CD14-positive monocyte (primary cell): ENCODE measurements around the gene MYO16. TPM values are rescaled to one million over a fixed set of nuclear protein-coding genes. Genes with fewer than 3 reads are reported as not detected.

ENCODE experiments used
- DNase-seq, 3 donors: peaks; one replicate each; pipeline ENCODE4 v3.0.0-alpha.2; 2011 to 2022
- H2AFZ ChIP-seq: 2 replicates; pipeline ENCODE4 v1.6.0; 2012; ENCODE audit warnings: mild to moderate bottlenecking, low read depth, low read length, inconsistent platforms; ENCODE audit not compliant: insufficient read depth, poor library complexity, severe bottlenecking
- H3K27ac ChIP-seq, 2 donors: 1 replicate in 1 of 2; 2 replicates in 1 of 2; pipeline ENCODE4 v1.5.1; 2012 to 2013; ENCODE audit warnings: low read length in 2 of 2, control low read depth in 1 of 2, inconsistent platforms in 1 of 2, low read depth in 1 of 2, mild to moderate bottlenecking in 1 of 2
- H3K27me3 ChIP-seq, 2 donors: one replicate each; pipeline versions ENCODE4 v1.6.0 to v1.6.1; 2011 to 2013; ENCODE audit warnings: low read length in 2 of 2; ENCODE audit not compliant: control insufficient read depth in 2 of 2, insufficient read depth in 2 of 2
- H3K36me3 ChIP-seq, 2 donors: replicated peaks in 1 of 2; 1 replicate in 1 of 2; 2 replicates in 1 of 2; pipeline versions ENCODE4 v1.5.1 to v1.6.1; 2012 to 2013; ENCODE audit warnings: low read length in 2 of 2, control low read depth in 1 of 2, inconsistent platforms in 1 of 2, mild to moderate bottlenecking in 1 of 2; ENCODE audit not compliant: insufficient read depth in 2 of 2, control insufficient read depth in 1 of 2
- H3K4me1 ChIP-seq, 2 donors: 1 replicate in 1 of 2; 2 replicates in 1 of 2; pipeline versions ENCODE4 v1.5.1 to v1.6.1; 2012 to 2013; ENCODE audit warnings: low read length in 2 of 2, control low read depth in 1 of 2, inconsistent platforms in 1 of 2, mild to moderate bottlenecking in 1 of 2, moderate library complexity in 1 of 2; ENCODE audit not compliant: insufficient read depth in 2 of 2, control insufficient read depth in 1 of 2
- H3K4me2 ChIP-seq: replicated peaks from 2 replicates; pipeline ENCODE3; 2012; ENCODE audit warnings: low read length, moderate library complexity, mild to moderate bottlenecking; ENCODE audit not compliant: poor library complexity, severe bottlenecking; ENCODE audit errors: extremely low read depth
- H3K4me3 ChIP-seq, 3 experiments: fragments of 200-600 bp in 1 of 3; sonication (generic) in 1 of 3; replicated peaks in 1 of 3; 1 replicate in 2 of 3; 2 replicates in 1 of 3; pipeline ENCODE4 v1.5.1; 2011 to 2013; ENCODE audit warnings: low read length in 3 of 3, mild to moderate bottlenecking in 3 of 3, control low read depth in 2 of 3, low read depth in 2 of 3, inconsistent platforms in 1 of 3, moderate library complexity in 1 of 3
- H3K79me2 ChIP-seq: 2 replicates; pipeline ENCODE4 v1.6.0; 2012; ENCODE audit warnings: mild to moderate bottlenecking, control low read depth, inconsistent platforms, low read length, moderate library complexity; ENCODE audit not compliant: insufficient read depth
- H3K9ac ChIP-seq: 2 replicates; pipeline ENCODE4 v1.6.0; 2017; ENCODE audit warnings: low read length, mild to moderate bottlenecking; ENCODE audit not compliant: insufficient read depth, poor library complexity, severe bottlenecking
- H3K9me3 ChIP-seq, 2 donors: replicated peaks in 1 of 2; 1 replicate in 1 of 2; 2 replicates in 1 of 2; pipeline versions ENCODE4 v1.5.1 to v1.6.1; 2012 to 2013; ENCODE audit warnings: low read length in 2 of 2, control low read depth in 1 of 2; ENCODE audit not compliant: control insufficient read depth in 1 of 2, insufficient read depth in 1 of 2
- H4K20me1 ChIP-seq: 2 replicates; pipeline ENCODE4 v1.6.0; 2012; ENCODE audit warnings: mild to moderate bottlenecking, low read length, control low read depth, moderate library complexity; ENCODE audit not compliant: insufficient read depth
- H3K27ac Mint-ChIP-seq, 7 donors: one replicate each; pipeline ENCODE4 v1.8.0; 2020; ENCODE audit warnings: mild to moderate bottlenecking in 7 of 7, mixed read lengths in 7 of 7, moderate library complexity in 6 of 7, inconsistent platforms in 2 of 7
- H3K27me3 Mint-ChIP-seq, 3 donors: one replicate each; pipeline ENCODE4 v1.8.0; 2021 to 2022; ENCODE audit warnings: low read depth in 3 of 3, mild to moderate bottlenecking in 3 of 3, mixed read lengths in 3 of 3, moderate library complexity in 3 of 3, inconsistent platforms in 1 of 3
- H3K36me3 Mint-ChIP-seq, 2 donors: one replicate each; pipeline ENCODE4 v1.8.0; 2020; ENCODE audit warnings: mixed read lengths in 2 of 2, inconsistent platforms in 1 of 2, mild to moderate bottlenecking in 1 of 2
- H3K4me1 Mint-ChIP-seq: one replicate; pipeline ENCODE4 v1.8.0; 2020; ENCODE audit warnings: mild to moderate bottlenecking, mixed read lengths
- H3K4me3 Mint-ChIP-seq, 2 donors: one replicate each; pipeline ENCODE4 v1.8.0; 2020; ENCODE audit warnings: mild to moderate bottlenecking in 2 of 2, mixed read lengths in 2 of 2, moderate library complexity in 1 of 2
- H3K9me3 Mint-ChIP-seq, 7 donors: one replicate each; pipeline ENCODE4 v1.8.0; 2020 to 2022; ENCODE audit warnings: mixed read lengths in 7 of 7, mild to moderate bottlenecking in 6 of 7, moderate library complexity in 6 of 7, inconsistent platforms in 2 of 7
- CTCF ChIP-seq: fragments of 200-600 bp; IDR thresholded peaks from one replicate; pipeline ENCODE4 v1.8.0; 2022; ENCODE audit warnings: antibody characterized with exemption, mild to moderate bottlenecking
- WGBS: methylation state at CpG from one replicate; pipeline ENCODE4 v1.1.5; 2013; ENCODE audit warnings: missing lambda C conversion rate; ENCODE audit not compliant: insufficient coverage; 5-methylcytosine and 5-hydroxymethylcytosine counted together
- intact Hi-C, 2 donors: fragments of 100-400 bp; cut with micrococcal nuclease; formaldehyde crosslinking; loops; one replicate each; pipeline versions ENCODE4 v1.15.0 to v1.15.1; 2023
- polyA plus RNA-seq, 3 donors: library from polyadenylated mRNA; depleted of rRNA in 1 of 3; unstranded in 2 of 3; stranded (reverse) in 1 of 3; fragments of 300-500 nt in 2 of 3; fragments of >200 nt in 1 of 3; fragmentation: Illumina TruSeq in 2 of 3; gene quantifications; 1 replicate in 2 of 3; 2 replicates in 1 of 3; pipeline ENCODE4 v1.2.3, GENCODE V29; 2012 to 2021

Gene MYO16
- polyA plus RNA-seq, 3 donors: not detected

- Histone ChIP-seq H3K9ac (no peak overlapping the region), H3K27ac (no peak overlapping the region), H3K4me2 (no peak overlapping the region), H3K36me3 (no peaks in the 10 kb centered on the region), H3K4me3 (no peak overlapping the region), H3K27me3 (no peaks in the 10 kb centered on the region), H3K9me3 (no peaks in the 10 kb centered on the region), H3K79me2 (no peaks in the 10 kb centered on the region), H4K20me1 (no peaks in the 10 kb centered on the region), H2AFZ (no peak overlapping the region), H3K4me1 (no peaks in the 10 kb centered on the region)
- Mint-ChIP-seq H3K4me3 (no peak overlapping the region), H3K36me3 (no peaks in the 10 kb centered on the region), H3K9me3 (peaks cover 0 to 1% (median 0%) of the 10 kb centered on the region in 7 donors), H3K27ac (no peak overlapping the region), H3K27me3 (peaks cover 3 to 10% (median 4%) of the 10 kb centered on the region in 3 donors), H3K4me1 (no peaks in the 10 kb centered on the region)
- 100% methylated on average over 2 of the region's 8 CpGs for WGBS
- DNase-seq: no peak
- TF ChIP-seq CTCF: no peak
- intact Hi-C loops: no loop called here
These were observed 321.1 kb downstream of the MYO16 start for GRCh38 chr13:108950333-108951010.

DNA sequence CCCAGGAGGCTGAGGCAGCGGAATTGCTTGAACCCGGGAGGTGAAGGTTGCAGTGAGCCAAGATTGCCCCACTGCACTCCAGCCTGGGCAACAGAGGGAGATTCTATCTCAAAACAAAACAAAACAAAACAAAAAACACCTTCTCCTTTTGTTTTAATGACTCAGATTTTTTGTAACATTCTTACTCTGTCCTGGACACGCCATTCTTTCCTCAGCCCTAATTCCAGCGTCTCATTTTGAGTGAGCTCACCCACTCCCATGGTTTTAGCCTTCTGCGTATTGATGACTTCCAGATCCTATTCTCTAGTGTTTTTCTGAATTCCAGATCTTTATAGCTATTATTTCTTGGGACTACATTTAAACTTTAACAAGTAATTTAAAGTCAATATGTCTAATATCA lies 326.3 kb downstream of the MYO16 start:
- Histone ChIP-seq H3K4me1 (no peaks in the 10 kb centered on the region), H3K4me3 (no peak overlapping the region), H3K27ac (no peak overlapping the region), H3K9me3 (no peaks in the 10 kb centered on the region), H3K9ac (no peak overlapping the region), H4K20me1 (no peaks in the 10 kb centered on the region), H3K36me3 (no peaks in the 10 kb centered on the region), H3K79me2 (no peaks in the 10 kb centered on the region), H2AFZ (no peak overlapping the region), H3K27me3 (no peaks in the 10 kb centered on the region), H3K4me2 (no peak overlapping the region)
- H3K4me1 Mint-ChIP-seq: no peaks in the 10 kb centered on the region
- peak in 1 of 3 donors; percentile 28 for DNase-seq
- H3K27me3 Mint-ChIP-seq: peaks cover 4 to 12% (median 4%) of the 10 kb centered on the region in 3 donors
- WGBS: 90% methylated on average over 2 of the region's 5 CpGs
- H3K36me3 Mint-ChIP-seq: no peaks in the 10 kb centered on the region
- H3K27ac Mint-ChIP-seq: no peak overlapping the region
- no peak for TF ChIP-seq CTCF
- H3K9me3 Mint-ChIP-seq: peaks cover 0 to 2% (median 0%) of the 10 kb centered on the region in 7 donors
- intact Hi-C loops: no loop called here
- H3K4me3 Mint-ChIP-seq: no peak overlapping the region
